SK-N-MC (cell line): Measurements from ENCODE around the gene ICAM1.

Source experiments
- EZH2 ChIP-seq: fragments of 200-600 bp; sonication (generic); IDR thresholded peaks from one replicate; pipeline ENCODE4 v1.6.1; 2017; ENCODE audit warnings: antibody characterized with exemption
- FOXP2 ChIP-seq: optimal IDR thresholded peaks from 2 replicates; pipeline ENCODE3; 2011; ENCODE audit warnings: mild to moderate bottlenecking, moderate library complexity; ENCODE audit not compliant: insufficient read depth; ENCODE audit errors: extremely low read length, control extremely low read depth
- POLR2AphosphoS5 ChIP-seq: IDR thresholded peaks from 2 replicates; pipeline ENCODE4 v1.6.1; 2012; ENCODE audit warnings: mild to moderate bottlenecking, low read depth, low read length, borderline replicate concordance

DNA sequence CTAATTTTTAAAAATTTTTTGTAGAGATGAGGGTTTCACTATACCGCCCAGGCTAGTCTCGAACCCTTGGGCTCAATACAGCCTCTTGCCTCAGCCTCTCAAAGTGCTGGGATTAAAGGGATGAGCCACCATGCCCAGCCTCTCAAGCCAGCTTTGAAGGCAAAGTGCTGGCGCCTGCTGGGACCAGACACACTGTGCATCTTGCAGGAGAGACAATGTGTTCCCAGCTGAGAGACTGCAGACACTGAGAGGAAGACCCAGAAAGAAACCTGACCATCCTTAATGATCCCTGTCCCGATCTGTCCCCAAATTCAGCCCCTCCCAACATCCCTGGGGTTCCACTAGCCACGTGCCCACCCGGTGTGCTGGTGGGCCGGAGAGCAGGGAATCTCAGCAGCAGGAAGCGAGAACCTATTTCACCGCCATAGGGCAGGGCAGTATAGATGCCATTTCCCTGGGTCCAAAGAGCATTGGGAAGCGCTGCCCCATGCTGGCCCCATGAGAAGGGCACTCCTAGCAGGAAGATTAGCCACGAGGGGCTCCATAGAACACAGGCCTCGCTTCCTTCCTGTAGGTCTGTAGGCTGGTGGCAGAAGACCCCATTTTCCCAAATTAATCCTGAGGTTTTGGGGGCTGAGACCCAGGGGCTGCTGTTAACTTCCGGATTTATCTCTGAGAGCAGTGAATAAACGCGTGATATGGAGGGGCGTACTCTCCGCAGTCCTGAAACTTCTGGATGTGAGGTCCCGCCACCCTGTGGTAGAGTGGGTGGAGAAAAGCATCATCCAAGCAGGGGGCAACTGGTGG is 61.4 kb downstream of the ICAM1 start:
- TF ChIP-seq EZH2 (no peak), POLR2AphosphoS5 (no peak), FOXP2 (no peak)
